Daoy (cell line): Measurements from ENCODE around the gene ZDHHC3. TPM values are rescaled to one million over a fixed set of nuclear protein-coding genes. Genes with fewer than 3 reads are reported as not detected.
"Not testable (repeated sequence)": the region's sequence is repeated elsewhere in the genome, so short reads cannot be mapped to it uniquely, and the experiment has no call there.

Source experiments
- DNase-seq: peaks from one replicate; pipeline ENCODE4 v3.0.0-alpha.2; 2015; ENCODE audit warnings: low read depth
- total RNA-seq: library from RNA; depleted of rRNA; stranded (reverse); fragments of >200 nt; shearing (Covaris generic); gene quantifications from 2 replicates; pipeline ENCODE4 v1.2.3, GENCODE V29; 2014

The ZDHHC3 gene
- total RNA-seq, 1 experiment from 2014 or later: 41.8 TPM

DNA sequence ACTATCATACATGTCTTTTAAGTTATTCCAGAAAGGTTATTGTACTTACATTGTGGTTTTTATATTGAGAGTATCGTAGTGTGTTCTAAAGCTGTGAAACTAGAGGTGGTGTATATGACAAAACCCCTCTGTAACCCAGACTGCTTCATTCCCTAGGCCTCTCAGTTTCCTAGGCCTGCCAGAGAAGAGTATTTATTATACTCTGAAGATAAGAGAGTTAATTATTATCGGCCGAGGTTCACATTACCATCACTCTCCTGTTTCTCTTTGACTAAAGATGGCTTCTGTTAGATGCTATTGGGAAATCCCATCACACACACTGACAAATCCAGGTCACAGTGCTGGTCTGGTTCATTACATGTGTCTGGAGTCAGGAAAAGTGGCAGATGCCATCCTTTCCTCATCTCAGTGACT lies 20.6 kb upstream of the ZDHHC3 start:
- no peak for DNase-seq

- DNase-seq: peak; percentile 47
These were observed 19.3 kb upstream of the ZDHHC3 start for GRCh38 chr3:44995142-44995770.

- DNase-seq: peak; percentile 58
These were observed 17.7 kb upstream of the ZDHHC3 start for GRCh38 chr3:44993471-44994205.

GRCh38 chr3:44992555-44993470 lies 16.8 kb upstream of the ZDHHC3 start:
- peak; percentile 36 for DNase-seq

- DNase-seq: no peak
These were observed 15.4 kb upstream of the ZDHHC3 start for GRCh38 chr3:44991326-44991725.

- DNase-seq: no peak
These were observed 13.8 kb upstream of the ZDHHC3 start for GRCh38 chr3:44989636-44990373.

DNA sequence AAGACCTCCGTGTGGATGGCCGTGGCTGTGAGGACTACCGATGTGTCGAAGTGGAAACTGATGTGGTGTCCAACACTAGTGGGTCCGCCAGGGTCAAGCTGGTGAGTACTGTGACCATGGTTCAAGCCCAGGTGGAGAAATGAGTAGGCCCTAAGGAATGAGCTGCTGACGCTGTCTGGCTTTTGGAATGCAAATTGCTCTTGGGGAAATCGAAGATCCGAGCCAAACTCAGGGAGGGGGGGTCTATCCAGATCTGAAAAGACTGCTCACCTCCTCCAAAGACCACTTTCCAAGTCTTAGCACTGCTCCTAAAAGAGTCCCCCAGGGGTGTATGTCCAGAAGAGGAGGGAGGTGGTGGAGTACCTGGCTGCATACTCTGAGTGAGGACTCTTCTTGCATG lies 13.2 kb upstream of the ZDHHC3 start:
- DNase-seq: no peak

DNA sequence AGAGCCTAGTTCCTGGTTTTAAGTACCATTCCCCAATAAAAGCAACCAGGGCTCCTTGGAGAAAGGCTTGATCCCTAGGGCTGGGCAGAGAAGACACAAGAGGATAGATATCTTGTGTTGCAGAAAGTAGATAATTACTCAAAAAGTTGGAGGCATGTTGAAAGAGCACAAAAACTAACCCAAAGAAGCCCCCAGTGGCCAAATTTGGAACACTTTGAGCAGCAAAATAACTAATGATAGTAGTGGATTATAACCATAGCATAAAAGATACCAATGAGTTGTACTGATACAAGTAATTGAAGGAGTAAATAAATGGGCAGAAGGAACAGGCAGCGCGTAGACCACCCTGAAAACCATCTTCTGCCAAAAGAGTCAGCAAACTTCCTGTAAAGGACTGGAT lies 12.1 kb upstream of the ZDHHC3 start:
- no peak for DNase-seq

- no peak for DNase-seq
These were observed 11.4 kb upstream of the ZDHHC3 start for GRCh38 chr3:44987332-44987731.

GRCh38 chr3:44986330-44986729 lies 10.4 kb upstream of the ZDHHC3 start:
- DNase-seq: not testable (repeated sequence)

DNA sequence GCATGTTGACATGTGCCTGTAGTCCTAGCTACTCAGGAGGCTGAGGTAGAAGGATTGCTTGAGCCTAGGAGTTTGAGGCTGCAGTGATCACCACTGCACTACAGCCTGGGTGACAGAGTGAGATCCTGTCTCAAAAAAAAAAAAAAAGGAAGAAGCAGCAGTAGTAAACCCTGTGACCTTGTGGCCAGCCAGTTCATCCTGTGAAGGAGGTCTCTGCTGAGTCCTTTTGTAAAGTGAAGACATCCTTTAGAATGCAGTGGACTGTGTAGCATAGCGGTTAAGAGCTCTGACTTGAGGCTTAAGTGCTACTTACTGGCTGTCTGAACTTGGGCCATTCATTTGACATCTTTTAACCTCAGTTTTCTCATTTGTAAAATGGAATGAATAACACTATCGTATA lies 8.4 kb upstream of the ZDHHC3 start:
- no peak for DNase-seq

DNA sequence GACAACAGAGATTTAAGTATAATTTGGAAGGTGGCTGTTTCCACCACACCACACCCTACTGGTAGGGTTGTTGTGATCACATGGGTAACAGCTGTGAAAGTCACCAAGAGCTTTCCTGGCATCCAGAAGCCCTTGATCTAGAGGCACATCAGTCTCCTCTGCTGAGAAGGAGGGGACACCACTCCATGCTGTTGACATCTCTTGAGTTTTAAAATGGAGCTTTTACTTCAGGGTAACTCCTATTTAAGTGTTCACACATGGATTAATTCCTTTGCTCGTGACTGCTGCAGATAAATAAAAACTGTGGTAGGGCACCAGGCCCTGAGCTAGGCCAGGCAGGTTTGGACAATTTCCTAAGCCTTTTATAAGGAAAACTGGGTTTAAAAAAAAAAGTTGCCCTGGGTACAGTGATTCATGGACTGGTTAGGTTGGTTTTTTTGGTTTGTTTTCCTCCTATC lies 7.5 kb upstream of the ZDHHC3 start:
- DNase-seq: no peak

GRCh38 chr3:44982817-44983216 lies 6.8 kb upstream of the ZDHHC3 start:
- no peak for DNase-seq

DNA sequence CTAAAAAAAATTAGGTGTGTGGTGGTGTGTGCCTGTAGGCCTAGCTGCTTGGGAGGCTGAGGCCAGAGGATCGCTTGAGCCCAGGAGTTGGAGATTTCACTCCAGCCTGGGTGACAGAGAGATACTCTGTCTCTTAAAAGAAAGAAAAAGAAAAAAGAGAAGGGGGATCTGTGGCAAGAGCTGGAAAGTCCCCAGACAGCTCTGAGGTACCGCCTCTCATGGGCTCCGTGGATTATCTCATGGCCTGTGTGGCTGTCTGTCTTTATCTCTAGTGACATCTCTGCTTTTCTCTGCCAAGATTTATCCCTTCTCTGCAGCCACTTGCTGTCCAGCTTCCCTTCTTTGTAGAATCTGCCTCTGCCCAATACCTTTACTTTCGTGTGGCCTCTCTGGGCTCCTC lies 5.8 kb upstream of the ZDHHC3 start:
- DNase-seq: no peak

DNA sequence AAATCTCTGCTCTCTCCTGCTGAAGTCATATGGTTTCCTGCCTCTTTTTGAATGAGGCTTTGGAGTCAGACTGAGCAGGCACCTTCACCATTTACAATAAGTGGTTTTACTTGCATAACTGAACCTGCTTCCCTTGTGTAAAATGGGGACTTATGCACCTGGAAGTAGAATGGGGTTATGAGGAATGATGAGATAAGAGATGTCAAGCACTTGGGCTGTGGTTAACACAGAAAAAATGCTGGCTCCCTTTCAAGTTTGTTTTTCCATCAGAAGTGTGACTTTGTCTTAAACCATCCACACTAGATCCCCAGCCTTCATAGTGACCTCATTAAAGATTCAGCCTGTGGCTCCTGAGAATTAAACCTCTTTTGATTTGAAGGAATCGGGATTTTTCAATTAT lies 5.2 kb upstream of the ZDHHC3 start:
- peak; percentile 5 for DNase-seq

GRCh38 chr3:44974416-44974815 lies 1.6 kb downstream of the ZDHHC3 start:
- no peak for DNase-seq

GRCh38 chr3:44970926-44971490 lies 5.0 kb downstream of the ZDHHC3 start:
- no peak for DNase-seq

DNA sequence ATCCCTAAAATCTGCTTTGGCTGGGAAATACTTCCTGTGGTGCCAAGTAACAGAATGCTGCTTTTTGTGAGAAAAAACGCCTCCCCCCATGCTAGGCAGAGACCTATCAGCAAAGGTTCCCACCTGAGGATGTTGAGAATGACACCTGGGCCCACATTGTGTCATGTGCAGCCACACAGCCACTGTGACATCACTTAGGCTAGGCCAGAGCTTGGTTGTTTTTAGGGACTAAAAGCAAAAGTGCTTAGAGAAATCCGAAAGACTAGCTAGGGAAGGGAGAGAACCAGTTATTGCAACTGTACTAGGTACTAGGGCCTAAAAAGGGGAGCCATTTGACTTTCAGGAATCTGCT lies 6.2 kb downstream of the ZDHHC3 start:
- no peak for DNase-seq

DNA sequence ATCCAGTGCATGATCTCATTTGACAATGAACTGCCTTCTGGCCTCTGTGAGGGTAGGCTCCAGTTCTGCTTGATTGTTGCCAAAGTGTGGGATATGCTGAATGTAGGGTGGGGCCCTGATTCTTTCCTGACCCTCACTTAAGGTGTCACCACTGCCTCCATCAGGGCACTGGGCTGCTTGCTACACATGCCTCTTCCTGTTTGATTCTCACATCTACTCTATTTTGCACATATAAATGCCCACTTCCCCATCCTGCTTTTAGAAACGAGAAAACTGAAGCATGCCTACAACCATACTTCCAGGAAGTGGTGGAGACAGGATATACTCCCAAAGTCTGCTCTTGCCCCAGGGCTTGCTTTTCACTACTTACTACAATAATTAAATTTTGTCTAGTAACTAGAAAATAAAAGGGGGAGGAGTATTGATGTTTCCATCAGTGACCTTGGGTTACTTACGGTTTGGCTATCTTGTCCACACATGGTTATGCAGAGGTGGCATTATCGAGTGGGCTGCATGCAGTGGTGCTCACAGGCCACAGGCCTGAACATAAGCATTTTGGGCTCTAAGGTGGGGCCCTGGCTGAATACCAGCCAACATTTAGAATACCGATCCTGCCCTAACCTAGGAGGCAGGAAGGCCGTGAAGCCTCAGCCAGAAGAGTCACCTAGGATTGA lies 6.7 kb downstream of the ZDHHC3 start:
- DNase-seq: no peak

- no peak for DNase-seq
These were observed 7.5 kb downstream of the ZDHHC3 start for GRCh38 chr3:44968447-44968858.

DNA sequence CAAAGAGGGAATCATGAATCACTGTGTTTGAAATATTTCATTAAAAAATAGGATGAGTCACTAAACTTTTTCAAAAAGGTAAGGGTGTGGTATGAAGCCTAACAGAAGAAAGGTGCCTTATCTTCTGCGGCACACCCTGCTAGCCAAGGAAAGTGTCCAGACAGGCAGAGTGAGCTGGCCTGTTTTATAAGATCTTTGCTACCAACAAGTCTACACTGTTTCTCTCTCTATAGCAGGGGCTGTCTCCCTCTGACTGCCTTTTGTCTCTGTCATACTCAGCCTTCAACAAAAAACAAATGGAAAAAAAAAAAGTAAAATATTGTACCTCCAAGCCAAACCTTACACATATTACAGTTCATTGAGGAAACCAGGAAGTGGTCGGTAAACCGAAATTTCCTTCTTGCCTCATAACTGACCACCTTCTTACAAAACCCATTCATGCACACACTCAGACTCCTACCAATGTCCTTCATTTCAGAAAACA lies 9.1 kb downstream of the ZDHHC3 start:
- peak; percentile 7 for DNase-seq
